Measurements from ENCODE around the gene RPN2. TPM values are rescaled to one million over a fixed set of nuclear protein-coding genes. Genes with fewer than 3 reads are reported as not detected.

Gene RPN2
- total RNA-seq, 1 experiment from 2014 or later: 220 TPM

DNA sequence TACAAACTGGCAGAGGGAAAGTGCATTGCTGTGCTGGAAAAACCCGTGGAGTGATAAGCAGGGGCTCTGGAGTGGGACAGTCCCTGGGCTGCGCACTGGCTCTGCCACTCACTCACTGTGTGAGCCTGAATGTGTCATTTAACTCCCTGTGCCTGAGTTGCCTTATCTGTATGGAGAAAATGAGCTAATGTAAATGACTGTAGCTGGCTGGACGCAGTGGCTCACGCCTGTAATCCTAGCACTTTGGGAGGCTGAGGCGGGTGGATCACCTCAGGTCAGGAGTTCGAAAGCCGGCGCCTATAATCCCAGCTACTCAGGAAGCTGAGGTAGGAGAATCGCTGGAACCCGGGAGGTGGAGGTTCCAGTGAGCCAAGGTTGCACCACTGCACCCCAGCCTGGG lies 18.4 kb upstream of the RPN2 start:
- H3K79me2 ChIP-seq (ENCODE audit: insufficient read depth, low read length): no peaks in the 10 kb centered on the region
- no peak overlapping the region for H3K4me2 ChIP-seq (ENCODE audit: low read length)
- DNase-seq (ENCODE audit: low read depth, low spot score) (no peak), ATAC-seq (no peak)
- no peak for TF ChIP-seq SRF (IDR thresholded peaks at IDR 0.05; ENCODE audit: low read depth)
- TF ChIP-seq, protein P1, sequence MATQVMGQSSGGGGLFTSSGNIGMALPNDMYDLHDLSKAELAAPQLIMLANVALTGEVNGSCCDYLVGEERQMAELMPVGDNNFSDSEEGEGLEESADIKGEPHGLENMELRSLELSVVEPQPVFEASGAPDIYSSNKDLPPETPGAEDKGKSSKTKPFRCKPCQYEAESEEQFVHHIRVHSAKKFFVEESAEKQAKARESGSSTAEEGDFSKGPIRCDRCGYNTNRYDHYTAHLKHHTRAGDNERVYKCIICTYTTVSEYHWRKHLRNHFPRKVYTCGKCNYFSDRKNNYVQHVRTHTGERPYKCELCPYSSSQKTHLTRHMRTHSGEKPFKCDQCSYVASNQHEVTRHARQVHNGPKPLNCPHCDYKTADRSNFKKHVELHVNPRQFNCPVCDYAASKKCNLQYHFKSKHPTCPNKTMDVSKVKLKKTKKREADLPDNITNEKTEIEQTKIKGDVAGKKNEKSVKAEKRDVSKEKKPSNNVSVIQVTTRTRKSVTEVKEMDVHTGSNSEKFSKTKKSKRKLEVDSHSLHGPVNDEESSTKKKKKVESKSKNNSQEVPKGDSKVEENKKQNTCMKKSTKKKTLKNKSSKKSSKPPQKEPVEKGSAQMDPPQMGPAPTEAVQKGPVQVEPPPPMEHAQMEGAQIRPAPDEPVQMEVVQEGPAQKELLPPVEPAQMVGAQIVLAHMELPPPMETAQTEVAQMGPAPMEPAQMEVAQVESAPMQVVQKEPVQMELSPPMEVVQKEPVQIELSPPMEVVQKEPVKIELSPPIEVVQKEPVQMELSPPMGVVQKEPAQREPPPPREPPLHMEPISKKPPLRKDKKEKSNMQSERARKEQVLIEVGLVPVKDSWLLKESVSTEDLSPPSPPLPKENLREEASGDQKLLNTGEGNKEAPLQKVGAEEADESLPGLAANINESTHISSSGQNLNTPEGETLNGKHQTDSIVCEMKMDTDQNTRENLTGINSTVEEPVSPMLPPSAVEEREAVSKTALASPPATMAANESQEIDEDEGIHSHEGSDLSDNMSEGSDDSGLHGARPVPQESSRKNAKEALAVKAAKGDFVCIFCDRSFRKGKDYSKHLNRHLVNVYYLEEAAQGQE (IDR thresholded peaks at IDR 0.05; ENCODE audit: low read depth): no peak
- TF ChIP-seq CEBPB (IDR thresholded peaks at IDR 0.05; ENCODE audit: low read depth): no peak
- no peak for TF ChIP-seq TCF7L2 (IDR thresholded peaks at IDR 0.05; ENCODE audit: borderline replicate concordance, extremely low read depth, insufficient read depth, insufficient read length)
- TF ChIP-seq ZFX (IDR thresholded peaks at IDR 0.05): no peak
- TF ChIP-seq RAD21 (IDR thresholded peaks at IDR 0.05; ENCODE audit: low read depth): no peak
- TF ChIP-seq CBX3 (IDR thresholded peaks at IDR 0.05; ENCODE audit: low read depth): no peak
- TF ChIP-seq, protein P2, sequence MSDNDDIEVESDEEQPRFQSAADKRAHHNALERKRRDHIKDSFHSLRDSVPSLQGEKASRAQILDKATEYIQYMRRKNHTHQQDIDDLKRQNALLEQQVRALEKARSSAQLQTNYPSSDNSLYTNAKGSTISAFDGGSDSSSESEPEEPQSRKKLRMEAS (IDR thresholded peaks at IDR 0.05): no peak
- TF ChIP-seq, protein P3, sequence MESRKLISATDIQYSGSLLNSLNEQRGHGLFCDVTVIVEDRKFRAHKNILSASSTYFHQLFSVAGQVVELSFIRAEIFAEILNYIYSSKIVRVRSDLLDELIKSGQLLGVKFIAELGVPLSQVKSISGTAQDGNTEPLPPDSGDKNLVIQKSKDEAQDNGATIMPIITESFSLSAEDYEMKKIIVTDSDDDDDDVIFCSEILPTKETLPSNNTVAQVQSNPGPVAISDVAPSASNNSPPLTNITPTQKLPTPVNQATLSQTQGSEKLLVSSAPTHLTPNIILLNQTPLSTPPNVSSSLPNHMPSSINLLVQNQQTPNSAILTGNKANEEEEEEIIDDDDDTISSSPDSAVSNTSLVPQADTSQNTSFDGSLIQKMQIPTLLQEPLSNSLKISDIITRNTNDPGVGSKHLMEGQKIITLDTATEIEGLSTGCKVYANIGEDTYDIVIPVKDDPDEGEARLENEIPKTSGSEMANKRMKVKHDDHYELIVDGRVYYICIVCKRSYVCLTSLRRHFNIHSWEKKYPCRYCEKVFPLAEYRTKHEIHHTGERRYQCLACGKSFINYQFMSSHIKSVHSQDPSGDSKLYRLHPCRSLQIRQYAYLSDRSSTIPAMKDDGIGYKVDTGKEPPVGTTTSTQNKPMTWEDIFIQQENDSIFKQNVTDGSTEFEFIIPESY (IDR thresholded peaks at IDR 0.05; ENCODE audit: extremely low read depth, insufficient replicate concordance, low read length): no peak
- no peak for TF ChIP-seq EZH2phosphoT487 (IDR thresholded peaks at IDR 0.05; ENCODE audit: borderline replicate concordance)
- TF ChIP-seq JUND (IDR thresholded peaks at IDR 0.05): no peak
- H3K36me3 ChIP-seq (ENCODE audit: control insufficient read depth in 1 of 2, insufficient read depth in 2 of 2, low read length in 2 of 2): no peaks in the 10 kb centered on the region
- no peaks in the 10 kb centered on the region for H3K4me1 ChIP-seq (ENCODE audit: control insufficient read depth in 1 of 2, insufficient read depth in 2 of 2, low read length in 2 of 2)
- H3K27ac ChIP-seq (ENCODE audit: low read depth, low read length): no peak overlapping the region
- no peak overlapping the region for H3K9ac ChIP-seq (ENCODE audit: low read length)
- no peaks in the 10 kb centered on the region for H3K9me3 ChIP-seq (ENCODE audit: control insufficient read depth in 1 of 2, insufficient read depth in 1 of 2, low read depth in 1 of 2, low read length in 2 of 2)
- H3K9me2 ChIP-seq (ENCODE audit: insufficient read depth): no peaks in the 10 kb centered on the region
- H3K27me3 ChIP-seq (ENCODE audit: insufficient read depth, low read length): peaks cover 35% of the 10 kb centered on the region
- no peak overlapping the region for H3K4me3 ChIP-seq (replicated peaks in 1 of 2; ENCODE audit: low read depth in 1 of 2, low read length in 2 of 2)
- H4K20me1 ChIP-seq (ENCODE audit: insufficient read depth): no peaks in the 10 kb centered on the region
- ChIA-PET CTCF (no interaction called here), RAD21 (ENCODE audit: low non-redundant PET in 1 of 2, low total read pairs in 2 of 2, uncharacterized antibody in 2 of 2, unreplicated experiment in 2 of 2) (no interaction called here), POLR2A (no interaction called here)
- intact Hi-C loops (cut with micrococcal nuclease): no loop called here
- H2AFZ ChIP-seq (ENCODE audit: low read depth, low read length, poor library complexity, severe bottlenecking): no peak overlapping the region
- BruUV-seq (replicated peaks): no TSS peak

Data from HCT116 (cell line).